HFFc6 (cell line): ENCODE results near the gene BATF3. TPM values are rescaled to one million over a fixed set of nuclear protein-coding genes. Genes with fewer than 3 reads are reported as not detected.

Experiments used
- DNase-seq: peaks from one replicate; pipeline ENCODE4 v3.0.0-alpha.2; 2018
- H3K27ac Mint-ChIP-seq: 2 replicates; pipeline ENCODE4 v1.8.0; 2020; ENCODE audit warnings: mild to moderate bottlenecking, mixed read lengths
- H3K27me3 Mint-ChIP-seq: 2 replicates; pipeline ENCODE4 v1.8.0; 2021; ENCODE audit warnings: mild to moderate bottlenecking, moderate library complexity, mixed read lengths; ENCODE audit not compliant: insufficient read depth
- H3K36me3 Mint-ChIP-seq: 2 replicates; pipeline ENCODE4 v1.8.0; 2021; ENCODE audit warnings: low read depth, mixed read lengths
- H3K4me1 Mint-ChIP-seq: 2 replicates; pipeline ENCODE4 v1.8.0; 2020; ENCODE audit warnings: low read depth, mixed read lengths
- H3K4me3 Mint-ChIP-seq: 2 replicates; pipeline ENCODE4 v1.8.0; 2020; ENCODE audit warnings: mild to moderate bottlenecking, moderate library complexity, mixed read lengths
- H3K9me3 Mint-ChIP-seq: 2 replicates; pipeline ENCODE4 v1.8.0; 2020; ENCODE audit warnings: mild to moderate bottlenecking, mixed read lengths
- total RNA-seq, 6 experiments: library from RNA; stranded (reverse); fragmentation: NEBNext Ultra II Directional; extraction: Animal tissue kit (Norgen Biotek cat#: 25700); gene quantifications; 2 replicates in 1 of 6; 3 replicates in 5 of 6; pipeline ENCODE4 v1.2.3, GENCODE V29; 2021
- TF ChIP-seq, protein P1 (sequence below): fragments of 200-600 bp; sonication (generic); IDR thresholded peaks from 2 replicates; pipeline ENCODE4 v1.5.0; 2021; ENCODE audit warnings: antibody characterized with exemption, mild to moderate bottlenecking

The BATF3 gene
- total RNA-seq, 6 experiments from 2014 or later: 0.89 to 1.7 (median 1.4) TPM

DNA sequence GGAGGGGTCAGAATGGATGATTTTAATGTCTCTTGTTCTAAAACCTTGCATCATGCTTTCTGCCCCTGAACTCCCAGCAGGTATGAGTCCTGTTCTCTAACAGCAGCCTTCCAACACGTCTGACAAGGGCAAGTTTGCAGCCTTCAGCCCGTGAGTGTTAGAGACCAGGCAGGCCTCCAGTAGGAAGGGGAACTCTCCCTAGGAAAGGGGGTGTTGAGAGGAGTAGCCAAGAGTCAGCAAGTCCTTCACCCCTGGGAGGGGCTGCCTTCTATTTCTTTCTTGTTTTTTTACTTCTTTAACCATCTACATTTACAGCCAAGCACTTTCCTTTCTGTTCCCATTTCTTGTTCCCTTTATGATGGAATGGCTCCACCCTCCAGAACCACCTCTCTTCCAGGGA is 14.2 kb downstream of the BATF3 start:
- H3K4me1 Mint-ChIP-seq: peaks cover 6% of the 10 kb centered on the region; the same call in 1 of the 2 replicates
- no peak overlapping the region for H3K4me3 Mint-ChIP-seq
- no peak overlapping the region for H3K27ac Mint-ChIP-seq
- no peak for DNase-seq
- TF ChIP-seq, protein P1, sequence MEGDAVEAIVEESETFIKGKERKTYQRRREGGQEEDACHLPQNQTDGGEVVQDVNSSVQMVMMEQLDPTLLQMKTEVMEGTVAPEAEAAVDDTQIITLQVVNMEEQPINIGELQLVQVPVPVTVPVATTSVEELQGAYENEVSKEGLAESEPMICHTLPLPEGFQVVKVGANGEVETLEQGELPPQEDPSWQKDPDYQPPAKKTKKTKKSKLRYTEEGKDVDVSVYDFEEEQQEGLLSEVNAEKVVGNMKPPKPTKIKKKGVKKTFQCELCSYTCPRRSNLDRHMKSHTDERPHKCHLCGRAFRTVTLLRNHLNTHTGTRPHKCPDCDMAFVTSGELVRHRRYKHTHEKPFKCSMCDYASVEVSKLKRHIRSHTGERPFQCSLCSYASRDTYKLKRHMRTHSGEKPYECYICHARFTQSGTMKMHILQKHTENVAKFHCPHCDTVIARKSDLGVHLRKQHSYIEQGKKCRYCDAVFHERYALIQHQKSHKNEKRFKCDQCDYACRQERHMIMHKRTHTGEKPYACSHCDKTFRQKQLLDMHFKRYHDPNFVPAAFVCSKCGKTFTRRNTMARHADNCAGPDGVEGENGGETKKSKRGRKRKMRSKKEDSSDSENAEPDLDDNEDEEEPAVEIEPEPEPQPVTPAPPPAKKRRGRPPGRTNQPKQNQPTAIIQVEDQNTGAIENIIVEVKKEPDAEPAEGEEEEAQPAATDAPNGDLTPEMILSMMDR: no peak
- H3K36me3 Mint-ChIP-seq: no peaks in the 10 kb centered on the region
- H3K9me3 Mint-ChIP-seq: no peaks in the 10 kb centered on the region
- peaks cover 12% of the 10 kb centered on the region for H3K27me3 Mint-ChIP-seq

DNA sequence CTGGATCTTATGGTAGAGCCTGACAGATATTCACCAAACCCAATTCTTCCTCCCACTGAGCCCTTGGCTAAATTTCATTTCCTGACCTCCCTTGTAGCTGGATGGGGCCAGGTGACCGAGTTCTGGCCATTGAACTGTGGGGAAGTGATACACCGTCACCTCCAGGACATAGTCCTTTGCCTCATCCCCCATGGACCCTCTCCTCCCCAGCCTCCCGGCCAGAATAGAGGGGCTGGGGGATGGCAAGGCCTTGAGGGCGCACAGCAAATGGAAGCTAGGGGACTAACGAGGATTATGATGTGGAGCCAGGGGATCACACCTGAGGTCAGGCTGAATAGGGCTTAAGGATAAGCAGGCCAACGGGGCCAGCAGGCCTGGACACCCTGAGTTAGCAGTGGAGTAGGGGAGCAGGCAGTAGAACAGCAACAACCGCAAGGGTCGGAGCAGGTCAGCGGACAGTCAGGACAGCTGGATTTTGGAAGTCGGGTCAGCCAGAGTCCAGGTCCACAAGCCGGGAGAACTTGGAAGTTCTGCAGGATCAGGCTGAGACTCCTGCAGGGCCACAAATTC is 15.0 kb downstream of the BATF3 start:
- Mint-ChIP-seq H3K36me3 (no peaks in the 10 kb centered on the region), H3K4me3 (no peak overlapping the region), H3K27ac (no peak overlapping the region), H3K9me3 (no peaks in the 10 kb centered on the region), H3K4me1 (peaks cover 6% of the 10 kb centered on the region; the same call in 1 of the 2 replicates), H3K27me3 (peaks cover 12% of the 10 kb centered on the region)
- TF ChIP-seq, protein P1: no peak
- no peak for DNase-seq

DNA sequence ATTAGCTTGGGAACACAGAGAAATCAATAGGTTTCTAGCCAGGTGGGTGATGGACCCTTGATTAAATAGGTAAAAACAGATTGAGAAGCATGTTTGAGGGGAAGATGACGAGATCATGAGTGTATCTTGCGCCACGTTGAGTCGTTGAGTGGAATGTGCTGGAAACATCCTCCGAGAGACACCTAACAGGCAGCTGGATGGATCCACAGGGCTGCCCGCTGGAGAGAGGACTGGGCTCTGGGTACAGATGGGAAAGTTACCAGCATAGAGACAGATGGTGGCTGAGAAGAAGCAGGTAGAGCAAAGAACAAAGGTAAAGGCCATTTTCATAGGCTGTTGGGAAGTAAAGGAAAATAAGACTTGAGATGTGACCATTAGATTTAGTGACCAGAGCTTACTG is 15.6 kb downstream of the BATF3 start:
- Mint-ChIP-seq H3K27me3 (peaks cover 12% of the 10 kb centered on the region), H3K27ac (no peak overlapping the region), H3K36me3 (no peaks in the 10 kb centered on the region), H3K9me3 (no peaks in the 10 kb centered on the region), H3K4me3 (no peak overlapping the region), H3K4me1 (peaks cover 6% of the 10 kb centered on the region; the same call in 1 of the 2 replicates)
- no peak for DNase-seq
- TF ChIP-seq, protein P1: no peak

DNA sequence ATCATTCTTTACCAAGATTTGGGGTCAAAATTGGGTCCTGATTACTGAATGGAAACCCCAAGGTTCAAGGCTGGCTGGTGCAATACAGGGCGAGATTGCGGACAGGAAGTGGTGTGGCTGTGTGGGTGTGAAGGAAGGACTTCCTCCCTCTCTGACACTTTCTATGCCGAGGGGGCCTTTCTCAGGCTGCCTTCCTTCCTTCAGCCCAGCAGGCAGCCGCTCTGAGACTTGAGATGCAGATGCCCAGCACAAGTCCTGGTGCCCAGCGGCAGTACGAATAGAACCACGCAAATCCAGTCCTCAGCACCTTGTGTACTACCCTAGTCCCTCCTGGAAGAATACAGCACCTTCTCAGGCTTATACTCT is 16.3 kb downstream of the BATF3 start:
- H3K27ac Mint-ChIP-seq: no peak overlapping the region
- peaks cover 6% of the 10 kb centered on the region; the same call in 1 of the 2 replicates for H3K4me1 Mint-ChIP-seq
- TF ChIP-seq, protein P1: no peak
- H3K36me3 Mint-ChIP-seq: no peaks in the 10 kb centered on the region
- no peak for DNase-seq
- H3K27me3 Mint-ChIP-seq: peaks cover 13% of the 10 kb centered on the region
- H3K9me3 Mint-ChIP-seq: no peaks in the 10 kb centered on the region
- H3K4me3 Mint-ChIP-seq: no peak overlapping the region

DNA sequence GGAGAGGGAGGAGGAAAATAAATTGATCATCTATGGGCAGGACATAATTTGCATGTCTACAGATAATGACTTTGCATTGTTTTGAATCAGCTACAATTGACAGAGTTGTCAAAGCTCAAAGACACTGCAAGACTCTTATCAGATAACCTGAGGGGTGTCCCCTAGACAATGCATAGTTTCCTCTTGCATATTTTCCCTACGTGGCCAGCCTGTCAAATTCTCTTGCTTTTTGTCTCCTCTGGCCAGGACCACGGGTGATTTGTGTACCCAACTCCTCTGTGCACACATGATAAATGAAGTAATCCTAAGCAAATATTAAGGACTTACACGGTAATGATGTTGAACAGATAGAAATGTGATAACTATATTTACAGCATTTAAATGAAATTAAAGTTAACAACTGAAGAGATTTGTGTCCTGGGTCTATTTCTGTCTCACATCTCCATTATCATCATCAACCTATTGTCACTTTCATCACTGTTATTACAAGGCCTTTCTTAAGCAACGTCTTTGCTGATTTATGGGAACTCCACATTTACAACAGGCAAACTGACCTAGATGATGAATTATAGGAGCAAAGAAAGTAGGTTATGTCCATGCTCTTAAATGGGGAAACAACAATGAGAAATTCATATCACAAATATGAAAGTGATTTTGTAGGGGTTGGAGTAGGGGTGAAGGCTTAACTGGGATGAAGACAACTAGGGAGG is 18.8 kb downstream of the BATF3 start:
- H3K27me3 Mint-ChIP-seq: peaks cover 19% of the 10 kb centered on the region
- TF ChIP-seq, protein P1: no peak
- no peak overlapping the region for H3K27ac Mint-ChIP-seq
- DNase-seq: no peak
- no peaks in the 10 kb centered on the region for H3K36me3 Mint-ChIP-seq
- H3K4me3 Mint-ChIP-seq: no peak overlapping the region
- no peaks in the 10 kb centered on the region for H3K9me3 Mint-ChIP-seq
- peaks cover 6% of the 10 kb centered on the region; the same call in 1 of the 2 replicates for H3K4me1 Mint-ChIP-seq
